SH-SY5Y (cell line): ENCODE results near the gene RHOD.

ENCODE experiments used
- GATA2 ChIP-seq: IDR thresholded peaks from 2 replicates; pipeline ENCODE4 v1.6.1; 2011; ENCODE audit warnings: mild to moderate bottlenecking, low read depth, low read length
- GATA3 ChIP-seq: IDR thresholded peaks from 2 replicates; pipeline ENCODE4 v1.6.1; 2011; ENCODE audit warnings: low read depth, mild to moderate bottlenecking, low read length, moderate library complexity

DNA sequence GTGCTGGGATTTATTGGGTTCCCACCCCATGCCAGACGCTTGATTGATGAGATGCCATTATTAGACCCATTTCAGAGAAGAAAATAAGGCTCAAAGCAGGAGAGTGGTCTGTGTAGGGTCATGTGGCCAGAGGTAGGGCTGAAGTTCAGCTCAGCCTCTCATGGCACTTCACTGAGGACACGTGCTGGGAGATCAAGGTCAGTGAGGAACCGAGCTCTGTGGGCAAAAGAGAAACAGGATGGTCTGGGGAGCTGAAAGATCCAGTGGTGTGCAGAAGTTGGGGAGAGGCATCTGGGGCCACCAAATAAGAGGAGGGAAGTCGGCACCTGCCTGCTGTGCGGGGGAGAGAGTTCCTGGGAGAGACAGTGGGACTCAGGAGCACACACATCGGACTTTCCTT, 19.6 kb downstream of the RHOD start:
- no peak for TF ChIP-seq GATA2
- TF ChIP-seq GATA3, result no peak
